ENCODE results near the gene ADD2.
A peak's percentile ranks its signal among the peaks of the same experiment; 100 is the strongest.

Gene ADD2

GRCh38 chr2:70724366-70724765, 43.6 kb downstream of the ADD2 start:
- DNase-seq (ENCODE audit: low spot score): no peak
- no peak overlapping the region for H3K4ac ChIP-seq (ENCODE audit: low read length)
- no peak overlapping the region for H2BK12ac ChIP-seq (ENCODE audit: low read length)
- H2BK5ac ChIP-seq (ENCODE audit: low read length): no peak overlapping the region
- no peak overlapping the region for H2AFZ ChIP-seq (ENCODE audit: low read length)
- peaks cover 19 to 21% of the 10 kb centered on the region in 2 donors for H3K4me1 ChIP-seq (ENCODE audit: control insufficient read depth in 2 of 2, insufficient read depth in 1 of 2, low read depth in 1 of 2, low read length in 2 of 2)
- peak overlapping the region; percentile 46 for H3K23ac ChIP-seq (ENCODE audit: low read depth, low read length, poor library complexity)
- H3K9me3 ChIP-seq (replicated peaks in 1 of 2; ENCODE audit: control insufficient read depth in 2 of 2, insufficient read depth in 1 of 2, low read depth in 1 of 2, low read length in 2 of 2): peaks cover 0 to 8% of the 10 kb centered on the region in 2 donors
- H2AK5ac ChIP-seq (ENCODE audit: low read depth, low read length): no peak overlapping the region
- no peak overlapping the region for H3K9ac ChIP-seq (ENCODE audit: low read depth, low read length, poor library complexity)
- no peak overlapping the region for H2BK15ac ChIP-seq (ENCODE audit: low read length)
- H3K79me1 ChIP-seq (ENCODE audit: low read depth, low read length): no peaks in the 10 kb centered on the region
- H3K36me3 ChIP-seq (replicated peaks in 1 of 2; ENCODE audit: control insufficient read depth in 2 of 2, insufficient read depth in 2 of 2, low read length in 2 of 2): no peaks in the 10 kb centered on the region
- H4K8ac ChIP-seq (ENCODE audit: low read depth, low read length): no peak overlapping the region
- no CpG with 5 or more reads among the region's 7 CpGs for WGBS, 2 donors (ENCODE audit: extremely low coverage in 2 of 2, insufficient read length in 2 of 2, insufficient replicate concordance in 1 of 2)
- H3K27me3 ChIP-seq (ENCODE audit: control insufficient read depth in 3 of 3, insufficient read depth in 3 of 3, low read depth in 1 of 3, low read length in 3 of 3): no peaks in the 10 kb centered on the region
- no peak overlapping the region for H3K14ac ChIP-seq (ENCODE audit: low read length)
- H2BK120ac ChIP-seq (ENCODE audit: low read depth, low read length): no peak overlapping the region
- no peak overlapping the region for H3K27ac ChIP-seq (replicated peaks; ENCODE audit: low read length)
- no peak overlapping the region for H3K4me2 ChIP-seq (ENCODE audit: insufficient read depth, low read length, poor library complexity, severe bottlenecking)
- no peak overlapping the region for H4K91ac ChIP-seq (ENCODE audit: low read depth, low read length, poor library complexity)
- H3K4me3 ChIP-seq (ENCODE audit: low read length in 2 of 2): no peak overlapping the region
- H3K18ac ChIP-seq (ENCODE audit: low read length): peak overlapping the region; percentile 5

GRCh38 chr2:70723286-70723885, 44.6 kb downstream of the ADD2 start:
- Histone ChIP-seq H3K36me3 (replicated peaks in 1 of 2; ENCODE audit: control insufficient read depth in 2 of 2, insufficient read depth in 2 of 2, low read length in 2 of 2) (no peaks in the 10 kb centered on the region), H3K18ac (ENCODE audit: low read length) (no peak overlapping the region), H3K14ac (ENCODE audit: low read length) (no peak overlapping the region), H4K91ac (ENCODE audit: low read depth, low read length, poor library complexity) (no peak overlapping the region), H3K23ac (ENCODE audit: low read depth, low read length, poor library complexity) (no peak overlapping the region), H2AFZ (ENCODE audit: low read length) (no peak overlapping the region), H3K4me3 (ENCODE audit: low read length in 2 of 2) (no peak overlapping the region), H3K4ac (ENCODE audit: low read length) (no peak overlapping the region), H2BK120ac (ENCODE audit: low read depth, low read length) (no peak overlapping the region), H4K8ac (ENCODE audit: low read depth, low read length) (no peak overlapping the region), H3K27me3 (ENCODE audit: control insufficient read depth in 3 of 3, insufficient read depth in 3 of 3, low read depth in 1 of 3, low read length in 3 of 3) (no peaks in the 10 kb centered on the region), H2BK15ac (ENCODE audit: low read length) (no peak overlapping the region), H2BK12ac (ENCODE audit: low read length) (no peak overlapping the region), H3K9ac (ENCODE audit: low read depth, low read length, poor library complexity) (no peak overlapping the region), H3K27ac (replicated peaks; ENCODE audit: low read length) (no peak overlapping the region), H2BK5ac (ENCODE audit: low read length) (no peak overlapping the region), H3K9me3 (replicated peaks in 1 of 2; ENCODE audit: control insufficient read depth in 2 of 2, insufficient read depth in 1 of 2, low read depth in 1 of 2, low read length in 2 of 2) (peaks cover 0 to 8% of the 10 kb centered on the region in 2 donors), H3K4me2 (ENCODE audit: insufficient read depth, low read length, poor library complexity, severe bottlenecking) (no peak overlapping the region), H3K79me1 (ENCODE audit: low read depth, low read length) (no peaks in the 10 kb centered on the region), H3K4me1 (ENCODE audit: control insufficient read depth in 2 of 2, insufficient read depth in 1 of 2, low read depth in 1 of 2, low read length in 2 of 2) (peaks cover 17 to 19% of the 10 kb centered on the region in 2 donors), H2AK5ac (ENCODE audit: low read depth, low read length) (no peak overlapping the region)
- WGBS, 2 donors (ENCODE audit: extremely low coverage in 2 of 2, insufficient read length in 2 of 2, insufficient replicate concordance in 1 of 2): no CpG with 5 or more reads among the region's 5 CpGs
- DNase-seq (ENCODE audit: low spot score): peak; percentile 26

GRCh38 chr2:70720124-70720523, 47.9 kb downstream of the ADD2 start:
- Histone ChIP-seq H3K4me1 (ENCODE audit: control insufficient read depth in 2 of 2, insufficient read depth in 1 of 2, low read depth in 1 of 2, low read length in 2 of 2) (peaks cover 17 to 26% of the 10 kb centered on the region in 2 donors), H2BK12ac (ENCODE audit: low read length) (no peak overlapping the region), H3K14ac (ENCODE audit: low read length) (no peak overlapping the region), H3K9me3 (replicated peaks in 1 of 2; ENCODE audit: control insufficient read depth in 2 of 2, insufficient read depth in 1 of 2, low read depth in 1 of 2, low read length in 2 of 2) (peaks cover 0 to 1% of the 10 kb centered on the region in 2 donors), H3K4me2 (ENCODE audit: insufficient read depth, low read length, poor library complexity, severe bottlenecking) (no peak overlapping the region), H3K23ac (ENCODE audit: low read depth, low read length, poor library complexity) (no peak overlapping the region), H4K8ac (ENCODE audit: low read depth, low read length) (no peak overlapping the region), H3K18ac (ENCODE audit: low read length) (no peak overlapping the region), H3K27ac (replicated peaks; ENCODE audit: low read length) (no peak overlapping the region), H3K4me3 (ENCODE audit: low read length in 2 of 2) (no peak overlapping the region), H3K27me3 (ENCODE audit: control insufficient read depth in 3 of 3, insufficient read depth in 3 of 3, low read depth in 1 of 3, low read length in 3 of 3) (no peaks in the 10 kb centered on the region), H3K4ac (ENCODE audit: low read length) (no peak overlapping the region), H2BK15ac (ENCODE audit: low read length) (no peak overlapping the region), H2BK5ac (ENCODE audit: low read length) (no peak overlapping the region), H2AK5ac (ENCODE audit: low read depth, low read length) (no peak overlapping the region), H2BK120ac (ENCODE audit: low read depth, low read length) (no peak overlapping the region), H3K9ac (ENCODE audit: low read depth, low read length, poor library complexity) (no peak overlapping the region), H3K36me3 (replicated peaks in 1 of 2; ENCODE audit: control insufficient read depth in 2 of 2, insufficient read depth in 2 of 2, low read length in 2 of 2) (no peaks in the 10 kb centered on the region), H3K79me1 (ENCODE audit: low read depth, low read length) (peaks cover 7% of the 10 kb centered on the region), H2AFZ (ENCODE audit: low read length) (no peak overlapping the region), H4K91ac (ENCODE audit: low read depth, low read length, poor library complexity) (no peak overlapping the region)
- DNase-seq (ENCODE audit: low spot score): no peak
- WGBS, 2 donors (ENCODE audit: extremely low coverage in 2 of 2, insufficient read length in 2 of 2, insufficient replicate concordance in 1 of 2): no CpG with 5 or more reads among the region's 6 CpGs

GRCh38 chr2:70719231-70719630, 48.8 kb downstream of the ADD2 start:
- H2AK5ac ChIP-seq (ENCODE audit: low read depth, low read length): no peak overlapping the region
- H2BK15ac ChIP-seq (ENCODE audit: low read length): no peak overlapping the region
- H3K4me1 ChIP-seq (ENCODE audit: control insufficient read depth in 2 of 2, insufficient read depth in 1 of 2, low read depth in 1 of 2, low read length in 2 of 2): peaks cover 18 to 32% of the 10 kb centered on the region in 2 donors
- no peaks in the 10 kb centered on the region for H3K36me3 ChIP-seq (replicated peaks in 1 of 2; ENCODE audit: control insufficient read depth in 2 of 2, insufficient read depth in 2 of 2, low read length in 2 of 2)
- H3K14ac ChIP-seq (ENCODE audit: low read length): no peak overlapping the region
- no peak overlapping the region for H3K23ac ChIP-seq (ENCODE audit: low read depth, low read length, poor library complexity)
- H3K4me2 ChIP-seq (ENCODE audit: insufficient read depth, low read length, poor library complexity, severe bottlenecking): no peak overlapping the region
- H3K9me3 ChIP-seq (replicated peaks in 1 of 2; ENCODE audit: control insufficient read depth in 2 of 2, insufficient read depth in 1 of 2, low read depth in 1 of 2, low read length in 2 of 2): no peaks in the 10 kb centered on the region
- H3K27ac ChIP-seq (replicated peaks; ENCODE audit: low read length): no peak overlapping the region
- H4K8ac ChIP-seq (ENCODE audit: low read depth, low read length): no peak overlapping the region
- H3K9ac ChIP-seq (ENCODE audit: low read depth, low read length, poor library complexity): no peak overlapping the region
- H3K18ac ChIP-seq (ENCODE audit: low read length): no peak overlapping the region
- H2AFZ ChIP-seq (ENCODE audit: low read length): no peak overlapping the region
- no peak overlapping the region for H2BK120ac ChIP-seq (ENCODE audit: low read depth, low read length)
- no peak overlapping the region for H3K4ac ChIP-seq (ENCODE audit: low read length)
- no peak for DNase-seq (ENCODE audit: low spot score)
- no peak overlapping the region for H4K91ac ChIP-seq (ENCODE audit: low read depth, low read length, poor library complexity)
- H3K27me3 ChIP-seq (ENCODE audit: control insufficient read depth in 3 of 3, insufficient read depth in 3 of 3, low read depth in 1 of 3, low read length in 3 of 3): no peaks in the 10 kb centered on the region
- H2BK12ac ChIP-seq (ENCODE audit: low read length): no peak overlapping the region
- peaks cover 7% of the 10 kb centered on the region for H3K79me1 ChIP-seq (ENCODE audit: low read depth, low read length)
- no peak overlapping the region for H2BK5ac ChIP-seq (ENCODE audit: low read length)
- WGBS, 2 donors (ENCODE audit: extremely low coverage in 2 of 2, insufficient read length in 2 of 2, insufficient replicate concordance in 1 of 2): no CpG with 5 or more reads among the region's 3 CpGs
- H3K4me3 ChIP-seq (ENCODE audit: low read length in 2 of 2): no peak overlapping the region

Data from neuronal stem cell (in vitro differentiated cells).